HEK293 (cell line): ENCODE results near the gene DNAJB6.

Experiments
- CTCF ChIP-seq: fragments of 450-650 bp; formaldehyde crosslinking; IDR thresholded peaks from 2 replicates; pipeline ENCODE4 v1.5.1; 2016; ENCODE audit warnings: missing biosample characterization, missing genetic modification characterization
- PRDM10 ChIP-seq: fragments of 450-650 bp; formaldehyde crosslinking; IDR thresholded peaks from 2 replicates; pipeline ENCODE4 v1.5.1; 2016; ENCODE audit warnings: missing biosample characterization, missing genetic modification characterization
- ZBTB20 ChIP-seq: fragments of 450-650 bp; formaldehyde crosslinking; IDR thresholded peaks from 2 replicates; pipeline ENCODE4 v1.5.1; 2016; ENCODE audit warnings: missing biosample characterization, missing genetic modification characterization
- ZBTB48 ChIP-seq: fragments of 450-650 bp; formaldehyde crosslinking; IDR thresholded peaks from 2 replicates; pipeline ENCODE4 v1.5.1; 2016; ENCODE audit warnings: missing biosample characterization, missing genetic modification characterization
- ZNF138 ChIP-seq: fragments of 450-650 bp; formaldehyde crosslinking; IDR thresholded peaks from 2 replicates; pipeline ENCODE4 v1.5.1; 2016; ENCODE audit warnings: missing biosample characterization, missing genetic modification characterization, borderline replicate concordance
- ZNF335 ChIP-seq: fragments of 450-650 bp; formaldehyde crosslinking; conservative IDR thresholded peaks from 2 replicates; pipeline ENCODE4 v1.5.1; 2016; ENCODE audit warnings: missing biosample characterization, missing genetic modification characterization
- ZNF548 ChIP-seq: fragments of 450-650 bp; formaldehyde crosslinking; IDR thresholded peaks from 2 replicates; pipeline ENCODE4 v1.5.1; 2016; ENCODE audit warnings: missing biosample characterization, missing genetic modification characterization
- ZNF747 ChIP-seq: fragments of 450-650 bp; formaldehyde crosslinking; IDR thresholded peaks from 2 replicates; pipeline ENCODE4 v1.5.1; 2016; ENCODE audit warnings: missing biosample characterization, missing genetic modification characterization

DNA sequence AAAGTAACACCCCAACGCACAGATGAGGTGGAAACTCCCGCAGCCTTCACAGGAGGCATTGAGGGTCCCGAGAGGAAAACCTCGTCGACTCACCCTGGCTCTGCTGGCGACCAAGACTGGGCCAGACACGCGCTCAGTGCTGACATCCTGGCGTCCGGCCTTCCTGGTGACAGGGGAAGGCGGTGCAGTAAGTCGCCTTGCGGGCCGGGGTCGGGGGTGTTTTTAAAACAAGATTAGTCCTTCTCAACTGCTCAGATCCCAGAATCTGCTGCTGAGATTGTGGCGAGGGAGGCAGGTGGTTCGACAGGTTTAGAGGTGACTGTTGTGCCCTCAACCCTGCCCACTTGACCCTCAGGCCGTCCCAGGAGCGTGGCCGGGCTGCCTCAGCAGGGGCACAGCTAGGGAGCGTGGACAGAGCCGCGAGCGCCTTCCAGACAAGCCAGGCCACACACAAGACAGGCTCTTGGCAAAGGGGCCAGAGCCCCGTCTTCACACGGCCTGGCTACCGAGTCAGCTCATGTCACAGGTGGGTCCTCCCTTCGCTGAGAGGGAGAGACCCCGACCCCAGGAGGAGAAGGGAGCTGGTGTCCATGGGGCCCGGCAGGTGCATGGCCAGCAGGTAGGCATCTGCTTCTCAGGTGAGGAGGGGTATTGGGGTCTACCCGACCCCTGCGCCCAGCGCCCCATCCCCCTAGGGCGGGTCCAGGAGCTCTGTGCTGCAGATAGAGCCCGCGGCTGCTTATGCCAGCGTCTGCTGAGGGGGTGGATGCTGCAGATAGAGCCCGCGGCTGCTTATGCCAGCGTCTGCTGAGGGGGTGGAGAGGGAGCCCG lies 81.6 kb downstream of the DNAJB6 start:
- TF ChIP-seq ZNF335 (tag by site-specific recombination), result no peak
- TF ChIP-seq ZBTB48 (tag by site-specific recombination), result no peak
- no peak for TF ChIP-seq PRDM10 (tag by site-specific recombination)
- TF ChIP-seq CTCF (tag by site-specific recombination), result no peak
- TF ChIP-seq ZNF747 (tag by site-specific recombination), result no peak
- no peak for TF ChIP-seq ZNF548
- no peak for TF ChIP-seq ZNF138
- no peak for TF ChIP-seq ZBTB20
